Esophagus muscularis mucosa (tissue), 4 donors: ENCODE measurements around the gene SH3GL3.

ENCODE experiments used
- EP300 ChIP-seq: sonication (generic); formaldehyde crosslinking; IDR thresholded peaks from one replicate; pipeline ENCODE4 v1.6.1; 2017; ENCODE audit warnings: antibody characterized with exemption
- POLR2A ChIP-seq: fragments of 450-650 bp; IDR thresholded peaks from one replicate; pipeline ENCODE4 v1.6.1; 2017; ENCODE audit warnings: antibody characterized with exemption, moderate library complexity, mild to moderate bottlenecking, low read depth
- TF ChIP-seq, protein P1 (sequence below), 3 experiments: fragments of 200-600 bp in 2 of 3; fragments of 450-650 bp in 1 of 3; sonication (generic) in 2 of 3; IDR thresholded peaks; one replicate each; pipeline ENCODE4 v1.5.1; 2017 to 2019; ENCODE audit warnings: antibody characterized with exemption in 3 of 3, mild to moderate bottlenecking in 2 of 3, moderate library complexity in 1 of 3

DNA sequence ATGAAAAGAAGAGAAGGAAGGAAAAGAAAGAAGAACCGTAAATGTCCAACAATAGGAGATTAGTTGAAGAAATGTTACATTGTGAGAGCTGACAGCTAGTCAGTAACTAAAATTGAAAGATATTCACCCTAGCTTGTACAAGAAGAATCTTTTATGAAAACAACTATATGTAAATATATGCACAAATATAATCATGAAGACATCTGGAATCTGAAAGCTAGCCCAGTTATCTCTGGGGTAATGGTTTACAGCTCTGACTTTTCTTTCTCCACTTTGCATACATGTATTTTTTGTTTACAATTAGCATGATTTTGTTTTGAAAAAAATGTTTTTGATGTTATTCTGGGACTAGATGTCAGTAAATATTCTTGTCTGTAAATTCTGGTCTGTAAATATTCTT, 169.7 kb downstream of the SH3GL3 start:
- TF ChIP-seq POLR2A (no peak), EP300 (no peak)
- TF ChIP-seq, protein P1, sequence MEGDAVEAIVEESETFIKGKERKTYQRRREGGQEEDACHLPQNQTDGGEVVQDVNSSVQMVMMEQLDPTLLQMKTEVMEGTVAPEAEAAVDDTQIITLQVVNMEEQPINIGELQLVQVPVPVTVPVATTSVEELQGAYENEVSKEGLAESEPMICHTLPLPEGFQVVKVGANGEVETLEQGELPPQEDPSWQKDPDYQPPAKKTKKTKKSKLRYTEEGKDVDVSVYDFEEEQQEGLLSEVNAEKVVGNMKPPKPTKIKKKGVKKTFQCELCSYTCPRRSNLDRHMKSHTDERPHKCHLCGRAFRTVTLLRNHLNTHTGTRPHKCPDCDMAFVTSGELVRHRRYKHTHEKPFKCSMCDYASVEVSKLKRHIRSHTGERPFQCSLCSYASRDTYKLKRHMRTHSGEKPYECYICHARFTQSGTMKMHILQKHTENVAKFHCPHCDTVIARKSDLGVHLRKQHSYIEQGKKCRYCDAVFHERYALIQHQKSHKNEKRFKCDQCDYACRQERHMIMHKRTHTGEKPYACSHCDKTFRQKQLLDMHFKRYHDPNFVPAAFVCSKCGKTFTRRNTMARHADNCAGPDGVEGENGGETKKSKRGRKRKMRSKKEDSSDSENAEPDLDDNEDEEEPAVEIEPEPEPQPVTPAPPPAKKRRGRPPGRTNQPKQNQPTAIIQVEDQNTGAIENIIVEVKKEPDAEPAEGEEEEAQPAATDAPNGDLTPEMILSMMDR (IDR thresholded peaks at IDR 0.05) = no peak
